ENCODE results near the gene CA5A.
"Not testable (repeated sequence)": the region's sequence is repeated elsewhere in the genome, so short reads cannot be mapped to it uniquely, and the experiment has no call there.

The CA5A gene

DNA sequence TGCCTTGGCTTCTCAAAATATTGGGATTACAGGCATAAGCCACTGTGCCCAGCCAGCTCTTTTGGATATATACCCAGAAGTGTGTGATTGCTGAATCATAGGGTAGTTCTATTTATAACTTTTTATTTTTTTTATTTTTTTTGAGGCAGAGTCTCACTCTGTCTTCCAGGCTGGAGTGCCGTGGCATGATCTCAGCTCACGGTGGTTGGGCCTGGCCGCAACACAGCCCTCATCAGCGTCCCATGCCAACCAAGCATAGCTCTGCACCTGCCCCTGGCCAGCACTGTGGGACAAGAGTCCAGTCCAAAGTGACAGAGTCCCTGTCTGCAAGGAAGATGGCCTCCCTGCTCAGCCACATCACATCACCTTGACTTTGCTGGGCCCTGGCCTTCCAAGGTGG lies 42.3 kb downstream of the CA5A start:
- DNase-seq (ENCODE audit: low spot score): not testable (repeated sequence)

DNA sequence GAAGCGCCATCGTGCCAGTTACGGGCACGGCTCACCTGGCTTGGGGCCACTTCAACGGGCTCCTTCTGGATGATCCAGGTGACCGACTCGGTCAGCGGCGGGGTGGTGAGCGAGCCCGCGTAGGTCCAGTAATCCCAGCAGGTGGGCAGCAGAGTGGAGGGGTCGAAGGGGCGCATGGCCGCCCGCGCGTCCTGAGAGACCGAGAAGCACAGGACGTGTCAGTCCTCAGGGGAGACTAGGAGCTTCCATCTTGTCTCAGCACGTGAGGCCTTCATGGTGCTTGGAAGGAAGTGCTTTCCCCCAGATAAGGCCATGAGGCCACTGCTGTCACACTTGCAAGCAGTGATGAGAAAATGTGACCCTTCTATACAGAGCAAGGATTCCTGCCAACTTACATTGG lies 44.6 kb downstream of the CA5A start:
- no peak for DNase-seq (ENCODE audit: low spot score)

DNA sequence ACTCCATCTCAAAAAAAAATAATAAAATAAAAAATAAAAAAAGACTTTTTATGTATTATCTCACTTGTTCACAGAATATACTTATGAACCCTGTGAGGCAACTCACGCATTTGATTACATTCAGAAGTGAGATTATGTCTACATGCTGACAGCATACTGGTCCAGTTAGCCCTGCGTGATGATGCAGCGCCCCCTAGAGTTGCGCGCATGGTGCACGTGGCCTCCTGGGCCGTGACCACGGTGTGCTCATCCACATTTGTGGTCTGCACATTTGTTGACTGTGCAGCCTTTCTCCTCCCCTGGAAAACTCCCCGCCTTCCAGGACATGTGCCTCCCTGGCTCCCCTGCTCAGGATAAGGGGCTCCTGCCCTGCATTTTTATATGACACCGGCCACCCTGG lies 46.6 kb downstream of the CA5A start:
- peak; percentile 35 for DNase-seq (ENCODE audit: low spot score)

DNA sequence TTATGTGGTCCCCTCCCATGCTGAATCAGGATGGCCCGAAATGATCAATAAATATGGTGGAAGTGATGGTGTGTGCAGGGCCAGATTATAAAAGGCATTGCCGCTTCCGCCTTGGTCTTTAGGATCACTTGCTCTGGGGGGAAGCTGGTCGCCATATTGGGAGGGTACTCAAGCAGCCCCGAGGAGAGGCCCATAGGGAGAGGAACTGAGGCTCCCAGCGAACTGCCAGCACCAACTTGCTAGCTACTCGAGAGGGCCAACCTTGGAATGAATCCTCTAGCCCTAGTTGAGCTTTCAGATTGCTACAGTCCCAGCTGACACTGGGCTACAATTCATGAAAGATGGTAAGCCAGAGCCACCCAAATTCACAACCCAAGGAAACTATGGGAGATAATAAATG lies 48.0 kb downstream of the CA5A start:
- not testable (repeated sequence) for DNase-seq (ENCODE audit: low spot score)

DNA sequence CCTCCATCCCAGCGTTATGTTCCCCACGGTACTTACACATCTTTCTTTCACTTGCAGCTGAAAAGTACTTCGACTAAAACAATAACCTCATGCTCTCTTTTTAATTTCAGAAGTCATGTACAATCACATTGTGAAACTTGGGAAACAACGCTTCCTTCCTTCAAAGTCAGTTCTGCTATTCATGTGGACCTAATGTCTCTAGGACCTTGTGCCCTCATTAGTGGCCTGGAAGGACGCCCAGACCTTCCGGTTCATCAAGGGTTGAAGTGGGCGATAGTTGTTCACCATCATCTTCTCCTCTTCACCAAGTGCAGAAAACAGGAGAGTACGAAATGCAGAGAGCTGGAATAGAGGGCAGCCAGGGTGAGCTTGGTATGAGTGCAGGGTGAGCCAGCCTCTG lies 48.4 kb downstream of the CA5A start:
- not testable (repeated sequence) for DNase-seq (ENCODE audit: low spot score)

DNA sequence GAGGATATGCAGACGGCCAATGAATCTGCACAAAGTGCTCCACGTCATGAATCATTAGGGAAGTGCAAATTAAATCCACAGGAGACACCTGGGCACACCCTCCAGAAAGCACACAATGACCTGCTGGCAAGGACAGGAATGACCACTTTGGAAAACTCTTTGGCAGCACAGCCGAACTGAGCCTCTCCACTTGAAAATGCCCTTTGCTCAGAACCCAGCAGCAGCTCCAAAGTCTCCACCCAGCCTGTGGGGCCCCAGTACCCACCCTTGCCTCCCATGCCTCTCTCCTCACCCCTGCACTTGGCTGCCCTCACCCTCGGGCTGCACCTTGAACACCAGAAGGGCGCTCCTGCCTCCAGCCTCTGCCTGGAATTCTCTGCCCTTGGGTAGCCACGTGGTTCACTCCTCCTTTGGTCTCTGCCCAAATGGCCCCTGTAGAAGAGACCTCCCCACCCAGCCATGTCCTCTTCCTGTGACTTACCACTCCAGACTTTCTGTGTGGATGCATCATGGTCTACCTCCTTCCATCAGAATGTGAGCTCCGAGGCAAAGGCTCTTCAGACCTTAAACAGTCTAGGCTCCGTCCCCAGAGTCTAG lies 50.9 kb downstream of the CA5A start:
- DNase-seq (ENCODE audit: low spot score): not testable (repeated sequence)

DNA sequence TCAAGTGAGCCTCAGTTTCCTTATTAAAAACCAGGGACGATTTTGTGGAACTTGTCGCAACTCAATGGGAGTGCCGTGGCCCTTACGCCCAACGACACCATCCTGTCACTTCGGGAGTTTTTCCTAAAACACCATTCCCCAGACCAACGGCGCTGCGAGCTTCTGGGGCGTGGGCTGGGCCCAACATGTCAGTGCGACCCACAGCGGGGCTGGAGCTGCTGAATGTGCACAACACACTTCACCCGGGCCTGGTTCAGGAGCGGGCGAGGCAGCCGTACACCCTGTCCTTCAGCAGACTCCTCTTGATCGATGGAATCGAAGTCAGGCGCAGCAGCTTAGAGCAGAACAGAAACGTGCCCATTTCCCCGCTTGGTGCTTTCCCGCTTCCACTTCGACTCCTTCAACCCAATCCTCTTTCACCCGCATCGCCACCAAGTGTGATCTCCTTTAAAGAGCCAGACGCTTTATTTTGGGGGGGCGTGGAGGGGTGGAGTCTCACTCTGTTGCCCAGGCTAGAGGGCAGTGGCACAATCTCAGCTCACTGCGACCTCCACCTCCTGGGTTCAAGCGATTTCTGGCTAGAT lies 53.8 kb downstream of the CA5A start:
- no peak for DNase-seq (ENCODE audit: low spot score)

DNA sequence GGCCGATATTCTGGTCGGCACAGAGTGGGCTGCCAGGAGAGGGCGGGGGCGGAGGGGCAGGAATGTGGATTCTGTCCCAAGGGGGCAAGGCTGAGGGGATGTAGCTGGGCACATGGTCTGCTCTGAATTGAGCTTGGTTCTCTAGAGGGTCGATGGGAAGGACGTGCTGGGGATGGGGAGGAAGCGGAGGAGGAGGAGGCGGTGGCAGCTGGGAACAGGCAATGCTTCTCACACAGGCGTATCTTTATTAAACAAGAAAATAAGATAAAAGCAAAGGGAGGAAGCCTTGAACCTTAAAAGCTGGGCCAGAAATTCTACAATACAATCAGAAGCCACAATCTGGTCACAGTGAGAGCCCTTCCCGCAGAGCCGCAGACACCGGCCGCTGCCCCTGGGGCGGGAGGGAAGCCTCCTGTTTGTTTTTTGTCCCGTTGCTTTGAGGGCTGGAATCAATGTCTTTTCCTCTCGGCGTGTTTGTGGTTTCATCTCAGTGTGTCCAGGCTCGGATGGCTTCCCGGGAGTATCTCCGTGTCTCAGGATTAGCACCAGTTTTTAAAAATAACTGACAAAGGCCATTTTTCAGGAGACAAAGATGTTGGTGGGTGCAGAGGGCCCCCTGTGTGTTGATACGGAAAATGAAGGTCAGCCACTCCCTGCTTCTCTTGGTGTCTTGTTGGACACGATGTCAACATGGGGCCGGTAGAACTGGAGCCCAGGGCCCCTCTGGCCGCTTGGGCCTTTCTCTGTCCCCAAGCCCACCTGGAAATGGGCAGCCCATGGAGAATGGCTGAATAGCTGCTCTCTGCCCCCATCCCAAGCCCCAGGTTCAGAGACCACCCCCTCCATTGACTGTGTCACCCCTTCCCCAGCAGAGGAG lies 54.8 kb downstream of the CA5A start:
- DNase-seq (ENCODE audit: low spot score): no peak

DNA sequence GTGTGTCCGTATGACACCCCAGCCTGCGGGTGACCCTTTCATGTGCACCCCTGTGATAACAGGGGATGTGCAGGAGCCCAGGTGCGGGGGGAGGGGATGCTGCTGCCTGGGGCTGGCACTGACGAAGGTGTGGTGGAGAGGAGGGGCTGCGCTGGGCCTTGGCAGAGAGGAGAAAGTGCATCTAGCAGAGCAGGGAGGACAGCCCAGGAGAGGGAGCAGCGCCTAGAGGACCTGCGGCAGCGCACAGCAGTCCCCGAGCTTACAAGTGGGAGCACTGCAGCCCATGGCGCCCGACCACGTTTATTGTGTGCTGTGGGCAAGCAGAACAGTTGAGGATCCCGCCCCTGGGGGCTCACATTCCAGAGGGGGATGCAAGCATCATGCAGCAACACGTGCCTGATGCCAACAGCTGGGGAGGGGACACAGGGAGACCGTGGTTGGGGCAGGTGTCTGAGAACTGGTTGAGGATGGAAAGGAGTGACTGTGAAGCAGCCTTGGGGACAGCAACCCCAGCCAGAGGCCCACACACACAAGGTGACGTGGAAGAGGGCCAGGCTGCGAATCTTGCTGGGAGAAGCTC lies 56.1 kb downstream of the CA5A start:
- no peak for DNase-seq (ENCODE audit: low spot score)

DNA sequence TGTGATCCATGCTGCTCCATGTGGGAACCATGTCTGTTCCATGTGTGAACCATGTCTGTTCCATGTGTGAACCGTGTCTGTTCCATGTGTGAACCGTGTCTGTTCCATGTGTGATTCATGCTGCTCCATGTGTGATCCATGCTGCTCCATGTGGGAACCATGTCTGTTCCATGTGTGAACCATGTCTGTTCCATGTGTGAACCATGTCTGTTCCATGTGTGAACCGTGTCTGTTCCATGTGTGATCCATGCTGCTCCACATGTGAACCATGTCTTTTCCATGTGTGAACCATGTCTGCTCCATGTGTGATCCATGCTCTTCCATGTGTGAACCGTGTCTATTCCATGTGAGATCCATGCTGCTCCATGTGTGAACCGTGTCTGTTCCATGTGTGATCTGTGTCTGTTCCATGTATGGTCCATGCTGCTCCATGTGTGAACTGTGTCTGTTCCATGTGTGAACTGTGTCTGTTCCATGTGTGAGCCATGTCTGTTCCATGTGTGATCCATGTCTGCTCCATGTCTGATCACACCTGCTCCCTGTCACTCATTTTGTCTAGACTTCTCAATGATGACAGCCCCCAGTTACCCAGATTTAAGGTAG lies 56.8 kb downstream of the CA5A start:
- DNase-seq (ENCODE audit: low spot score): not testable (repeated sequence)

DNA sequence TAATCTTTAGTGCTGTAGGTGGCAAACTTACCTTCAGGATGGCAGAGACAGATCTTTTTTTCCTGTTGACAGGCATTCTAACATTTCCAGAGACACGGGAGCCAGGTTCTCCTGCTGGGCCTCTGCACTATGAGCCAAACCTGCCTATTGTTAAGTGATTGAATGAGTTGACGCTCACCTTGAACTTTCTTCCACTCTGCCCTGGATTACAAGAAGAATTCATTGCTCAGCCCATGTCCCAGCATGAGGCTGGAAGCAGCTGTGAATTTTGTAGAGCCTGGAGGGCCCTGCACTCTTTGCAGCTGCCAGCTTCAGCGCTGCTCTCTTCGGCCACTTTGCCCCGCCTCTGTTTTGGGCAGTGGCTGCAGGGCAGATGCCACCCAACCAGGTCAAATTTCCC lies 57.6 kb downstream of the CA5A start:
- no peak for DNase-seq (ENCODE audit: low spot score)

DNA sequence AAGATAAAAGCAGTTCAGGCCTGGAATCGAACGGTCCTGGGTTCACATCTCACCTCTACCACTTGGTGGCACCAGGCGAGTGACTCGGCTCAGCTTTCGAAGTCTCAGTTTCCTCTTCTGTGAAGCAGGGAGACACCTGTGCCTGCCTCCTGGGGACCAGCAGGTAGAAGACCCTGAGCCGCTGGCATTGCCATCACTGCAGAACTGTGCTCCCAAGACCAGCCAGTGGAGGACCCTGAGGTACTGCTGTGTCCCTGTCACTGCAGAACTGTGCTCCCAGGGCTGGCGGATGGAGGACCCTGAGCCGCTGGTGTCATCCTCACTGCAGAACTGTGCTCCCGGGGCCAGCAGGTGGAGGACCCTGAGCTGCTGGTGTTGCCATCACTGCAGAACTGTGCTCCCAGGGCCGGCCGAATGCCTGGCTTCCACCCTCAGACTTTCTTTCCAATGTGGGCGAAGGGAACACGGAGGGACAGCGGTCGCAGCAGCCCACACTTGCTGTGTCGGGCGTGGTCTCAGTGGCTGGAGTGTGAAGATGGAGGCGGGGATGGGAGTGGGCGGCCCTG lies 58.3 kb downstream of the CA5A start:
- DNase-seq (ENCODE audit: low spot score): no peak

DNA sequence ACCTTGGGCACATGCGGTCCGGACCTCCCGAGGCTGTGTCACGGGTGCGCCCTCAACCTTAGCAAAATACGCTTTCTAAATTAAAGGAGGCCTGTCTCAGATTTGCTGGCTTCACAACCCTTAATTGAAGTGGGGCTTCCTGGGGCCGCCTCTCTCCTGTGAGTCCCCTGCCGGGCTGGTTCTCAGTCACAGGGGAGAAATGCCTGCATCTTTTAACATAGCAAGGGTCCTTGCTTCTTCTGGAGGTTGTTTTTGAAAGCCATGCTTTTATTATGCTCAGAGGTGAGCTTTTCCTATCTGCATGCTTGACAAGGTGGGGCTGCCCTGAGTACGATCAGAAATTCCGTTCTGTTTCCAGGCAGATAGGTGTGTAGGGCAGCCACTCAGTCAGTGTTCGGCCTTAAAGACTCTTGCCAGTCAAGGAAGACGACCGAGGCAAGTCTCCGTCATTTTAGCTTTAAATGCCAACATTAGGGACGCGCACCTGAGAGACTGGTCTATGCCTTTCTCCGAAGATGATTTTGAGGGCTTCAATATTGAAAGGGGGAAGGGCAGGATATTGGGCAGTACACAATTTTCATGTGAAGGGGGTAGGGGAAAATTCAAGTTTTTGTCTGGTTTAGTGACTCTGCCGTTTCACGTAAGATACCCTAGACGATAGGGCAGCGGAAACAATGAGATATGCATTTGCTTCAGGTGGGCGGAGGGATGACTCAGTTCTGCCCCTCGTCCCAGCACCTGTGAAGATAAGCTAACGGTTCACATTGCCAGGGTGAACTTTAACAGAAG lies 61.5 kb downstream of the CA5A start:
- DNase-seq (ENCODE audit: low spot score): peak; percentile 24

DNA sequence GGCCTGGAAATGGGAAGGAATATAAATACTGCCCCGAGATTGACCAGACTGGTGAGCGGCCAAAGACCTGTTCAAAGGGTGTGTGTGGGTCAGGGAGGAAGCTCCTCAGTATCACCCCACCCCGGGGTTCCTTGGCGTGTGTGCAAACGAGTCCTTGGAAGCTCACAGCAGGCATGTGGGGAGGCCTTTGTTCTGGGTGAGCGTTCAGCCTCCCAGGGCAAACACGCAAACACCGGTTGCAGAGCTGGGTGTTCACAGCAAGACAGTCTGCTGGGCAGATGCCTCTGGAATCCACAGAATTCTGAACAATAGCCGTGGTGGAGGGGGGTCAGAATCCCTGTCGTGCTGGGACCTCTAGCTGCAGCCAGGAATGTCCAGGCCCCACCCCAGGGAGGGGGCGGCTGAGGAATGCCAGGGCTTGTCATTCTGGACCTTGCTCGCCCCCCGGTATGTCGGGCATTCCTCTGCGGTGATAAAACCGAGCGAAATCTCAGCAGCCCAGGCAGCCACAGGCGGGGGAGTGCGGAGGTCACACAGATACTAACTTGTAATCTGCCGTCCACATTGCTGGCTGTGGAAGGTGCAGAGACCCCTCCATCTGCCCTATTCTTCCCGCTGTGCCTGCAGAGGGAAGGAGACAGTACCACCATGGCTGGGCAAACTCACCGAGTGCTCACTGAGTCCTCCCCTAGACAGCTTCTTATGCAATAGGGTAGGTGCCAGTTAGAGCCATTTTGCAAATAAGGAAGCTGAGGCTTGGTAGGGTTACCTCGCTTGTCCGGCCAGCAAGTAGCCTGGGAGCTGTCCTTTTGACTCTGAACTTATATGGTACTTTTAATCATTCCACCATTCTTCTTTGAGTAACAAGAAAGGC lies 65.7 kb downstream of the CA5A start:
- DNase-seq (ENCODE audit: low spot score): peak; percentile 41

DNA sequence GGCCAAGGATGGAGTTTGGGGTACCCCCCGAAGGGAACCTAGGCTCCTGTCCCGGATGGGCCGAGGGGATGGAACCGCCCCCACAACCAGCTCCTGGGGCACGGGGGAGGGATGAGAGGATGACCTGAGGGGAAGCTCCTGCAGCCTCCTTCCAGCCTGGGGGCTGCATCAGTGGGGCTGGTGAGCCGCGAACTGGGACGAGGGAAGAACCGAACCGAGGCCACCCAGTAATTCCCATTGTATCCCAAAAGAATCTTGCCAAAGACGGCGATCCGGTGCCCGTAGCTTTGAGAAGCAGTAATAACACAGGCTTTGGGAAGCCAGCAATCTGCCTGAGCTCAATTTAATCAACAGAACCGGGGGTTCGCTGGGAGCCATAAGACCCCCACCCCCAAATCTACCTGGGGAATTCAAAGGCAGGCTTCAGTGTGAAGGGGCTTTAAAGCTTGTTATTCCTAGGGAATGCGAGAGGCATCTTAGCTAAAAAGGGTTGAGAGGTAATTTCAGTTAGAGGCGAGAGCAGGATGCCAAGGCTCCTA lies 66.4 kb downstream of the CA5A start:
- not testable (repeated sequence) for DNase-seq (ENCODE audit: low spot score)

DNA sequence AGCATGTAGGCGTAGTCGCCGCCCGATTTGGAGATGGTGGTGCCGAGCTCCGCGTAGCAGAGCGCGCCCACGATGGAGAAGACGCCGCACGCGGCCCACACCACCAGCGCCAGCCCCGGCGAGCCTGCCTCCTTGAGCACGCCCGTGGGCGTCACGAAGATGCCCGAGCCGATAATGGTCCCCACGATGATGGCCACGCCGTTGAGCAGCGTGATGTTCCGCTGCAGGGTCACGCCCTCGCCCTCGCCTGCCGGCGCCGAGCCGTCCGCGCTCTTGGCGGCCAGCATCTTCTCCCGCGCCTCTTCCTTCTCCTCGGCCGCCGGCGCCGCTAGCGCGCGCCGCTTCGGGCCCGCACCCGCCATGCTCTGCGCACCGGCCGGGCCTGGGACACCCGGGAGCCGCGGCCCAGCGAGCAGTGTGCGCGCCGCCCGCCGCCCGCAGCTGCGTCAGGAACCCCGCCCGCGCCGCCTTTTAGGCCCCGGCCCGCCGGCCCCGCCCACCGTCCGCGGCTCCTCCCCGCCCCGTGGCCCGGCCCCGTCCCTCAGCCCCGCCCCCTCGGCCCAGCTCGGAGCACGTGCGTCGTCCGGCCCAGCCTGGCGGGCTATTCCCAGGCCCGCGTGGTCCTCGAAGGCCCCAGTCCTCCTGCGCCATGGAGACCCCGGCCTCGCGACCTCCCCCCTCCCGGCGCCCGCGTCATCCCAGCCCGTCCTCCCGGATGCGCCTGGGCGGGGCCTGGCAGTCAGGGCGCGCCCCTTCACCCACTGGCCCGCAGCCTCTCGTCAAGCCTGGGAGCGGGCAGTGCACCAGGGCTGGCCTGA lies 67.1 kb downstream of the CA5A start, which contains the start of gene SLC7A5:
Gene SLC7A5 (minus strand): TSS at position 447 of the 818 bp plus-strand sequence. CDS start 85 bp downstream, at position 362.
- peak; percentile 65 for DNase-seq (ENCODE audit: low spot score)

DNA sequence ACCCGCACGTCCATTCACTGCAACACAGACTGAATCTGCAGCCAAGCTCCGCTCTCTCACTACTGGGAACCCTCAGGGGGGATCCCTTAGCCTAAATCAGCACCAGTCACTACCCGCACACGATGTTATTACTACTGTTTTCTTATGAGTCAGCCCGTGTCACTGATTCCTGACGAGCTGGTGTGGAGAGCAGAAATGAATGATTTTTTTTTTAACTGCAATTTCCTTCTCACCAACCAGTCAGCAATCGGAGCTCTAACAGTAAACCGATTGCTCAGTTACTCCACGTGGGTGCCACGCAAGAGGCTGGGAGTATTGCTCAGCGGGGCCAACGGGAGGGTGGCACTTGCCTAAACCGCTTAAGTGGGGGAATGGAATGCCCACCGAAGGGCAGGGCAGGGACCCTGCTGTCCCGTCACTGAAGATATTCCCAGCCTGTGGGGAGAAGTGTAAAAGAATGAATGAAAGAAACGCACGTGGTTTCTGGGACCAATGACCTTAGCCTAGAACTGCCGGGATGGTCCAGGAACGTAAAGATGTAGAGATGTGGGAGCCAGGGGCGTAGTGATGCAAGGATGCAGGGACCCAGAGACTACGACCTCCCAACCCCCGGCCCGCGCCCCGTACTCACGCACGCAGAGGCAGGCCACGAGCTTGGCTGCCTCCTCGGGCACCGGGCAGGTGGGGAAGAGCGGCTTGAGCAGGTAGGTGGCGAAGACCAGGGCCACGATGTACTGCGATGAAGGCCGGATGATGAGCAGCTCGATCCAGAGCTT lies 67.9 kb downstream of the CA5A start:
- DNase-seq (ENCODE audit: low spot score): not testable (repeated sequence)

DNA sequence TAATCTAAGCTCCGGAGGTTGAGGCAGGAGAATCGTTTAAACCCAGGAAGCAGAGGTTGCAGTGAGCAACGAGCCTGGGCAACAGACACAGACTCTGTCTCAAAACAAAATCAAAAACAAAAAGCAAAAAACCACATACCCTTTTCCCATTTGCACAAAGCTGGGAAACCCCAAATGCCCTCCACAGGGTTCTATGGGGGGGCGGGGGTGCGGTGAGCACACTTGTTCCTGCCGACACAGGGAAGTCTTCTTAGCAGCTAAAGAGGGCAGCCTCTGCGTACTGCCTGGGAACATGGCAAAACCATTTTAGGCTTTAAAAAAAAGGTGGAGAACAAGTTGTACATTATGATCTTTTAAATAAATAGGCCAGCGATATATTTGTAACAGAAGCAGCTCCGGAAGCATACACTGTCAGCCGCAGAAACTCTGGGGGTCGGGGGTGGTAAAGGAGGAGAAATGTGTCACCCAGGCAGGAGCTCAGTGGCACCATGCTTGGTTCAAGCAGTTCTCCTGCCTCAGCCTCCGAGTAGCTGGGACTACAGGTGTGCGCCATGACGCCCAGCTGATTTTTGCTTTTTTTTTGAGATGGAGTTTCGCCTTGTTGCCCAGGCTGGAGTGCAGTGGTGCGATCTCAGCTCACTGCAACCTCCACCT lies 70.3 kb downstream of the CA5A start:
- DNase-seq (ENCODE audit: low spot score): not testable (repeated sequence)
